Measurements from ENCODE around the gene RIMBP2. TPM values are rescaled to one million over a fixed set of nuclear protein-coding genes. Genes with fewer than 3 reads are reported as not detected.

The RIMBP2 gene
- polyA plus RNA-seq, 1 donor from 2014 or later = 14.6 TPM

- TF ChIP-seq POLR2AphosphoS5 (IDR thresholded peaks at IDR 0.05) = no peak
- TF ChIP-seq TAF1 (IDR thresholded peaks at IDR 0.05; ENCODE audit: low read depth) = no peak
- TF ChIP-seq SMC3 (conservative IDR thresholded peaks at IDR 0.05; ENCODE audit: poor library complexity) = no peak
- no peak for TF ChIP-seq EZH2 (IDR thresholded peaks at IDR 0.05; ENCODE audit: borderline replicate concordance, insufficient read depth, low read length, poor library complexity, severe bottlenecking)
- TF ChIP-seq CTCF (IDR thresholded peaks at IDR 0.05; ENCODE audit: poor library complexity, severe bottlenecking) = no peak
- no peak for TF ChIP-seq EP300 (conservative IDR thresholded peaks at IDR 0.05; ENCODE audit: poor library complexity, severe bottlenecking)
- no peak for TF ChIP-seq RAD21 (conservative IDR thresholded peaks at IDR 0.05)
- no peak for TF ChIP-seq REST (IDR thresholded peaks at IDR 0.05; ENCODE audit: borderline replicate concordance)
- no peak for TF ChIP-seq MXI1 (conservative IDR thresholded peaks at IDR 0.05; ENCODE audit: poor library complexity, severe bottlenecking)
Observed at GRCh38 chr12:130457215-130457614, 258.9 kb downstream of the RIMBP2 start.

GRCh38 chr12:130456375-130457199 is 259.5 kb downstream of the RIMBP2 start:
- H3K9ac ChIP-seq (ENCODE audit: low read length) = no peak overlapping the region
- no peaks in the 10 kb centered on the region for H3K9me3 ChIP-seq (ENCODE audit: low read length)
- H3F3A ChIP-seq (ENCODE audit: insufficient read depth, low read length, poor library complexity, severe bottlenecking) = no peaks in the 10 kb centered on the region
- no peaks in the 10 kb centered on the region for H3K27me3 ChIP-seq (ENCODE audit: insufficient read depth, low read depth, low read length)
- no peak overlapping the region for H3K27ac ChIP-seq (ENCODE audit: low read length)
- no peaks in the 10 kb centered on the region for H4K20me1 ChIP-seq (ENCODE audit: insufficient read depth)
- TF ChIP-seq REST (IDR thresholded peaks at IDR 0.05; ENCODE audit: borderline replicate concordance) (no peak), EZH2 (IDR thresholded peaks at IDR 0.05; ENCODE audit: borderline replicate concordance, insufficient read depth, low read length, poor library complexity, severe bottlenecking) (no peak), TAF1 (IDR thresholded peaks at IDR 0.05; ENCODE audit: low read depth) (no peak), CTCF (IDR thresholded peaks at IDR 0.05; ENCODE audit: poor library complexity, severe bottlenecking) (no peak), POLR2AphosphoS5 (IDR thresholded peaks at IDR 0.05) (no peak), EP300 (conservative IDR thresholded peaks at IDR 0.05; ENCODE audit: poor library complexity, severe bottlenecking) (no peak), MXI1 (conservative IDR thresholded peaks at IDR 0.05; ENCODE audit: poor library complexity, severe bottlenecking) (no peak), SMC3 (conservative IDR thresholded peaks at IDR 0.05; ENCODE audit: poor library complexity) (no peak)
- H3K79me2 ChIP-seq (replicated peaks; ENCODE audit: insufficient read depth, low read length) = no peaks in the 10 kb centered on the region
- H2AFZ ChIP-seq (ENCODE audit: low read depth, low read length) = no peak overlapping the region
- H3K9me2 ChIP-seq (ENCODE audit: insufficient read depth, low read length) = no peaks in the 10 kb centered on the region
- no peak overlapping the region for H3K4me2 ChIP-seq (ENCODE audit: low read length)
- no peak overlapping the region for H3K4me3 ChIP-seq (ENCODE audit: low read length)
- no peaks in the 10 kb centered on the region for H3K36me3 ChIP-seq (ENCODE audit: insufficient read depth, low read length)

More at GRCh38 chr12:130457215-130457614, 258.9 kb downstream of the RIMBP2 start:
- Histone ChIP-seq H3K36me3 (ENCODE audit: insufficient read depth, low read length) (no peaks in the 10 kb centered on the region), H3K9me3 (ENCODE audit: low read length) (no peaks in the 10 kb centered on the region), H3K27ac (ENCODE audit: low read length) (no peak overlapping the region), H2AFZ (ENCODE audit: low read depth, low read length) (no peak overlapping the region), H3K9ac (ENCODE audit: low read length) (no peak overlapping the region), H3K9me2 (ENCODE audit: insufficient read depth, low read length) (no peaks in the 10 kb centered on the region), H3K4me3 (ENCODE audit: low read length) (no peak overlapping the region), H4K20me1 (ENCODE audit: insufficient read depth) (no peaks in the 10 kb centered on the region), H3F3A (ENCODE audit: insufficient read depth, low read length, poor library complexity, severe bottlenecking) (no peaks in the 10 kb centered on the region), H3K27me3 (ENCODE audit: insufficient read depth, low read depth, low read length) (no peaks in the 10 kb centered on the region), H3K4me2 (ENCODE audit: low read length) (no peak overlapping the region), H3K79me2 (replicated peaks; ENCODE audit: insufficient read depth, low read length) (no peaks in the 10 kb centered on the region)

Measured in neural cell (in vitro differentiated cells).